ENCODE measurements around the gene ZFP14. TPM values are rescaled to one million over a fixed set of nuclear protein-coding genes. Genes with fewer than 3 reads are reported as not detected.

The ZFP14 gene
- total and polyA plus RNA-seq, 5 donors from 2014 or later = 3.0 to 4.8 (median 4.0) TPM

DNA sequence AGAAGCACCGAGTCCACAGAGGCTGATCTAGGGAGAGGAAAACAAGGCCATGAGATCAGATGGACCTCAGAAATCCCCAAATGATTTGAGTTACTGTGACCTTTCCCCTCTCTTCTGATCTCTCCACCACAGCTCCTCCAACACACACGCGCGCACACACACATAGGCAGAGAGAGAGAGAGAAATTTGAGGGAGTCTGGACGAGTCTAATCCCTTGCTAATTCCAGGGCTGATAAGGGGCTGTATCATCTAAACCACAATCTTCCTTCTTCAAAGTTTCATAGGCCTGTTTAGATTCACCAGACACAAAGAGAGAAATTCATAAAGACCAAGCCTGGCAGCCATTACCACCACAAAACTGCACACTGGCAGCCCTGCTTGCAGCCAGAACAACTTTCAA lies 30.8 kb upstream of the ZFP14 start:
- Mint-ChIP-seq H3K4me3 (no peak overlapping the region), H3K9me3 (peaks cover 5 to 57% (median 27%) of the 10 kb centered on the region in 7 donors), H3K4me1 (peaks cover 0 to 7% (median 2%) of the 10 kb centered on the region in 4 donors), H3K36me3 (peaks cover 56% of the 10 kb centered on the region), H3K27ac (no peak overlapping the region), H3K27me3 (no peaks in the 10 kb centered on the region)
- Histone ChIP-seq H3K36me3 (ENCODE audit: control insufficient read depth, insufficient read depth, low read length) (peaks cover 59% of the 10 kb centered on the region), H3K27me3 (ENCODE audit: control insufficient read depth, insufficient read depth, low read length) (no peaks in the 10 kb centered on the region), H3K4me3 (ENCODE audit: low read depth, low read length) (no peak overlapping the region), H3K27ac (ENCODE audit: insufficient read depth, low read length, poor library complexity, severe bottlenecking) (no peak overlapping the region), H3K9me3 (ENCODE audit: control insufficient read depth in 2 of 2, low read length in 2 of 2) (peaks cover 60 to 88% of the 10 kb centered on the region in 2 experiments), H3K4me1 (ENCODE audit: control insufficient read depth, insufficient read depth, low read length, poor library complexity, severe bottlenecking) (no peaks in the 10 kb centered on the region)
- ATAC-seq (ENCODE audit: low read depth in 2 of 2) = no peak
- no peak for DNase-seq

GRCh38 chr19:36408101-36408500 lies 29.1 kb upstream of the ZFP14 start:
- Mint-ChIP-seq H3K36me3 (peaks cover 68% of the 10 kb centered on the region), H3K4me1 (peaks cover 0 to 7% (median 2%) of the 10 kb centered on the region in 4 donors), H3K27ac (no peak overlapping the region), H3K9me3 (peaks cover 6 to 59% (median 32%) of the 10 kb centered on the region in 7 donors), H3K27me3 (no peaks in the 10 kb centered on the region), H3K4me3 (no peak overlapping the region)
- DNase-seq = no peak
- no peaks in the 10 kb centered on the region for H3K27me3 ChIP-seq (ENCODE audit: control insufficient read depth, insufficient read depth, low read length)
- peaks cover 70% of the 10 kb centered on the region for H3K36me3 ChIP-seq (ENCODE audit: control insufficient read depth, insufficient read depth, low read length)
- H3K4me1 ChIP-seq (ENCODE audit: control insufficient read depth, insufficient read depth, low read length, poor library complexity, severe bottlenecking) = no peaks in the 10 kb centered on the region
- no peak overlapping the region for H3K4me3 ChIP-seq (ENCODE audit: low read depth, low read length)
- peaks cover 68 to 82% of the 10 kb centered on the region in 2 experiments for H3K9me3 ChIP-seq (ENCODE audit: control insufficient read depth in 2 of 2, low read length in 2 of 2)
- no peak overlapping the region for H3K27ac ChIP-seq (ENCODE audit: insufficient read depth, low read length, poor library complexity, severe bottlenecking)
- ATAC-seq (ENCODE audit: low read depth in 2 of 2) = no peak

DNA sequence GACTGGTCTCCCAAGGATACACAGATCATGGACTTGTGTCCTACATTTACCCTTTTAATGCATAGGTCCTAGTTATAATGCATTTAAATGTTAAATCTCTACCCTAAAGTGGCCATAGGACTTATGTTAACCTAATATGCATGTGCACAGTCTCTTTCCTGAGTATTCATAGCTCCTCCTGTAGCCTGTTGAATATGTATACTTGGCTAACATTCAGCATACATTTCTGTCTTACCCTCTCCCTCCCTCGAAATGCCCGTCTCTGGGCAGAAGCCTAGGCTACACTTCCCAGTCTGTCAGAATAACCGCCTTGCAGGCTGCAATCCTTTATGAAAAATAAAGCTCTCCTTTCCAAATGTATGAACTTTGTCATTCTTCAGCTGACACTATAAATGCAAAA lies 25.5 kb upstream of the ZFP14 start:
- peaks cover 74% of the 10 kb centered on the region for H3K36me3 Mint-ChIP-seq
- no peak for DNase-seq
- Histone ChIP-seq H3K27me3 (ENCODE audit: control insufficient read depth, insufficient read depth, low read length) (no peaks in the 10 kb centered on the region), H3K4me3 (ENCODE audit: low read depth, low read length) (no peak overlapping the region), H3K9me3 (ENCODE audit: control insufficient read depth in 2 of 2, low read length in 2 of 2) (peaks cover 64 to 84% of the 10 kb centered on the region in 2 experiments), H3K4me1 (ENCODE audit: control insufficient read depth, insufficient read depth, low read length, poor library complexity, severe bottlenecking) (no peaks in the 10 kb centered on the region), H3K27ac (ENCODE audit: insufficient read depth, low read length, poor library complexity, severe bottlenecking) (no peak overlapping the region), H3K36me3 (ENCODE audit: control insufficient read depth, insufficient read depth, low read length) (peaks cover 82% of the 10 kb centered on the region)
- no peaks in the 10 kb centered on the region for H3K27me3 Mint-ChIP-seq
- peaks cover 10 to 63% (median 39%) of the 10 kb centered on the region in 7 donors for H3K9me3 Mint-ChIP-seq
- no peak for ATAC-seq (ENCODE audit: low read depth in 2 of 2)
- no peak overlapping the region for H3K27ac Mint-ChIP-seq
- H3K4me3 Mint-ChIP-seq = peak overlapping the region in 1 of 4 donors; percentile 61
- H3K4me1 Mint-ChIP-seq = peaks cover 0 to 4% (median 2%) of the 10 kb centered on the region in 4 donors

DNA sequence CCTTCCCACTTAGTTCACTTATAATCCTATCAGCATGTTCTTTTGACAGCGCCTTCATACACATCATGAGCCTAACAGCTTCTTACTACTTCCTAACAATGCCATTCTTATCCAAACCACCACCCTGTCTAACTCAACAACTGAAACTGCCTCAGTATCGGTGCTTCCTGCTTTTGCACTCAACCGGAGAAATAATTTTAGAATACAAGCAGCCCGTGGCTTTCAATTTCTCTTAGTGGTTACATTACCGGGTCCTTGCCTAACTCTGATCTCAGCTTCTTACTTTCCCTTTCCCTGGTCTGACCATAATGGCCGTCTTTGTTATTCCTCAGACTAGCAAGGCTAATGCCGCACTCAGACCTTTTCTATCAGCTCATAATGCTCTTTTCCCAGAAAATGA lies 22.5 kb upstream of the ZFP14 start:
- Histone ChIP-seq H3K4me1 (ENCODE audit: control insufficient read depth, insufficient read depth, low read length, poor library complexity, severe bottlenecking) (no peaks in the 10 kb centered on the region), H3K9me3 (ENCODE audit: control insufficient read depth in 2 of 2, low read length in 2 of 2) (peaks cover 56 to 86% of the 10 kb centered on the region in 2 experiments), H3K4me3 (ENCODE audit: low read depth, low read length) (no peak overlapping the region), H3K36me3 (ENCODE audit: control insufficient read depth, insufficient read depth, low read length) (peaks cover 71% of the 10 kb centered on the region), H3K27me3 (ENCODE audit: control insufficient read depth, insufficient read depth, low read length) (no peaks in the 10 kb centered on the region), H3K27ac (ENCODE audit: insufficient read depth, low read length, poor library complexity, severe bottlenecking) (no peak overlapping the region)
- Mint-ChIP-seq H3K9me3 (peaks cover 9 to 69% (median 33%) of the 10 kb centered on the region in 7 donors), H3K4me3 (no peak overlapping the region), H3K27ac (peak overlapping the region in 1 of 3 donors; percentile 69), H3K27me3 (no peaks in the 10 kb centered on the region), H3K4me1 (peaks cover 0 to 3% (median 1%) of the 10 kb centered on the region in 4 donors), H3K36me3 (peaks cover 73% of the 10 kb centered on the region)
- DNase-seq (no peak), ATAC-seq (ENCODE audit: low read depth in 2 of 2) (no peak)

GRCh38 chr19:36398571-36398970 lies 19.6 kb upstream of the ZFP14 start:
- Mint-ChIP-seq H3K9me3 (peaks cover 4 to 69% (median 38%) of the 10 kb centered on the region in 7 donors), H3K4me3 (peak overlapping the region in 1 of 4 donors; percentile 38), H3K36me3 (peaks cover 67% of the 10 kb centered on the region), H3K4me1 (peaks cover 0 to 2% (median 0%) of the 10 kb centered on the region in 4 donors), H3K27ac (no peak overlapping the region), H3K27me3 (no peaks in the 10 kb centered on the region)
- ATAC-seq (ENCODE audit: low read depth in 2 of 2) (no peak), DNase-seq (no peak)
- Histone ChIP-seq H3K9me3 (ENCODE audit: control insufficient read depth in 2 of 2, low read length in 2 of 2) (peaks cover 53 to 89% of the 10 kb centered on the region in 2 experiments), H3K4me3 (ENCODE audit: low read depth, low read length) (no peak overlapping the region), H3K4me1 (ENCODE audit: control insufficient read depth, insufficient read depth, low read length, poor library complexity, severe bottlenecking) (no peaks in the 10 kb centered on the region), H3K27me3 (ENCODE audit: control insufficient read depth, insufficient read depth, low read length) (no peaks in the 10 kb centered on the region), H3K36me3 (ENCODE audit: control insufficient read depth, insufficient read depth, low read length) (peaks cover 63% of the 10 kb centered on the region), H3K27ac (ENCODE audit: insufficient read depth, low read length, poor library complexity, severe bottlenecking) (no peak overlapping the region)

DNA sequence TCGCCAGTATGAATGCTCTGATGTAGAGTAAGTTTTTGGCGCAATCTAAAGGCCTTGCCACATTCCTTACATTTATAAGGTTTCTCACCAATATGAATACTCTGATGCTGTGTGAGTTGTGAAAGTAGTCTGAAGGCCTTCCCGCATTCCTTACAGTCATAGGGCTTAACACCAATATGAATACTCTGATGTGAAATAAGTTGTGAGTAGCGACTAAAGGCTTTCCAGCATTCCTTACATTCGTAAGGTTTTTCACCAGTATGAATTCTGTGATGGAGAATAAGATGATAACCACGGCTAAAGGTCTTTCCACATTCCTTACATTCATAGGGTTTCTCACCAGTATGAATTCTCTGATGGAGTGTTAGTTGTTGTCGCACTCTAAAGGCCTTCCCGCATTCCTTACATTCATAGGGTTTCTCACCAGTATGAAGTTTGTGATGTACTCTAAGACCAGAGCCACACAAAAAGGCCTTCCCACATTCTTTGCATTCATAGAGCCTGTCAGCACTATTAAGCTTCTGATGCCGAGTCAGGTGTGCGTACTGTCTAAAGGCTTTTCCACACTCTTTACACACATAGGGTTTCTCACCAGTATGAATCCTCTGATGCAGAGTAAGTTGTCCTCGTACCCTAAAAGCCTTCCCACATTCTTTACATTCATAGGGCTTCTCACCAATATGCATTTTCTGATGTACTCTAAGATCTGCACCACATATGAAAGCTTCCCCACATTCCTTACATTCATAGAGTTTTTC lies 14.1 kb upstream of the ZFP14 start:
- ATAC-seq (ENCODE audit: low read depth in 2 of 2) (no peak), DNase-seq (no peak)
- Mint-ChIP-seq H3K27ac (no peak overlapping the region), H3K9me3 (peaks cover 1 to 76% (median 22%) of the 10 kb centered on the region in 7 donors), H3K36me3 (peaks cover 43% of the 10 kb centered on the region), H3K4me1 (no peaks in the 10 kb centered on the region), H3K27me3 (no peaks in the 10 kb centered on the region), H3K4me3 (no peak overlapping the region)
- Histone ChIP-seq H3K4me3 (ENCODE audit: low read depth, low read length) (no peak overlapping the region), H3K4me1 (ENCODE audit: control insufficient read depth, insufficient read depth, low read length, poor library complexity, severe bottlenecking) (no peaks in the 10 kb centered on the region), H3K27ac (ENCODE audit: insufficient read depth, low read length, poor library complexity, severe bottlenecking) (no peak overlapping the region), H3K36me3 (ENCODE audit: control insufficient read depth, insufficient read depth, low read length) (peaks cover 34% of the 10 kb centered on the region), H3K27me3 (ENCODE audit: control insufficient read depth, insufficient read depth, low read length) (no peaks in the 10 kb centered on the region), H3K9me3 (ENCODE audit: control insufficient read depth in 2 of 2, low read length in 2 of 2) (peaks cover 69 to 98% of the 10 kb centered on the region in 2 experiments)

DNA sequence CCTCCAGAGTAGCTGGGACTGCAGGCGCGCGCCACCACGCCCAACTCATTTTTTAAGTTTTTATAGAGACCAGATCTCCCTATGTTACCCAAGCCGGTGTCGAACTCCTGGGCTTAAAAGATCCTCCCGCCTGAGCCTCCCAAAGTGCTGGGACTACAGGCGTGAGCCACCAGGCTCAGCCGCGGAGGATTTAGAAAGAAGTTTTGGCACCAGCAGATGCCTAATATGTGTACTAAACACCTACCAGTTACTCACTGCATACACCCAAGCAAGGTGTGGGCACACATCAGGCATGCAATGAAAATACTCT lies 464 bp upstream of the ZFP14 start:
- H3K4me1 ChIP-seq (ENCODE audit: control insufficient read depth, insufficient read depth, low read length, poor library complexity, severe bottlenecking) = peaks cover 13% of the 10 kb centered on the region
- Mint-ChIP-seq H3K4me1 (peaks cover 10 to 33% (median 12%) of the 10 kb centered on the region in 4 donors), H3K27ac (peak overlapping the region in 1 of 3 donors; percentile 66), H3K9me3 (peaks cover 0 to 18% (median 7%) of the 10 kb centered on the region in 7 donors), H3K4me3 (peak overlapping the region; percentile 94 to 98 (median 96)), H3K27me3 (no peaks in the 10 kb centered on the region), H3K36me3 (peaks cover 4% of the 10 kb centered on the region)
- H3K36me3 ChIP-seq (ENCODE audit: control insufficient read depth, insufficient read depth, low read length) = peaks cover 3% of the 10 kb centered on the region
- H3K9me3 ChIP-seq (ENCODE audit: control insufficient read depth in 2 of 2, low read length in 2 of 2) = peaks cover 14 to 17% of the 10 kb centered on the region in 2 experiments
- H3K27me3 ChIP-seq (ENCODE audit: control insufficient read depth, insufficient read depth, low read length) = no peaks in the 10 kb centered on the region
- no peak for ATAC-seq (ENCODE audit: low read depth in 2 of 2)
- no peak for DNase-seq
- peak overlapping the region; percentile 44 for H3K4me3 ChIP-seq (ENCODE audit: low read depth, low read length)
- H3K27ac ChIP-seq (ENCODE audit: insufficient read depth, low read length, poor library complexity, severe bottlenecking) = no peak overlapping the region

All from CD4-positive, CD25-positive, alpha-beta regulatory T cell (primary cell).